CD4-positive, alpha-beta T cell treated with Interleukin-17A for 4 hours (primary cell): ENCODE results near the gene RGS3.
A peak's percentile ranks its signal among the peaks of the same experiment; 100 is the strongest.

Experiments used
- DNase-seq: peaks from one replicate; pipeline ENCODE4 v3.0.0-alpha.2; 2020; ENCODE audit warnings: mixed read lengths

The RGS3 gene

DNA sequence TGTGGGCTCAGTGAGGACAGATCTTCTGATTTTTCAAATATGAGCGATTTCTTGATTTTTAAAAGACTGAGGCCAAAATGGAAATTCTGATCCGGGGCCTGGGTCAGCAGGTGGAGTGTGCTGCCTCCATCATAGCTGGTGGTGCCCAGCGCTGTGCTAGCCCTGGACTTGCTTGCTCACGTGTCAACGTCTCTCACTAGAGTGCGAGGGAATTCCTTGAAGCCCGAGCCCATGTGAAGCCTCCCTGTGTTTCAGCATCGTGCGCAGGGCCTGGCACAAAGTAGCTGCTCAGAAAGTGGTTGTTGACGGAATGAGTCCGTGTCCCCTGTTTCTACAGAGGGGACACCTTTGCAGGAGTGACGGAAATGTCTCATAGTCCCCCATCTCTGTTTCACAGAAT lies 50.5 kb downstream of the RGS3 start:
- DNase-seq, result no peak

- DNase-seq, result no peak
These were observed 51.2 kb downstream of the RGS3 start for GRCh38 chr9:113514748-113515147.

DNA sequence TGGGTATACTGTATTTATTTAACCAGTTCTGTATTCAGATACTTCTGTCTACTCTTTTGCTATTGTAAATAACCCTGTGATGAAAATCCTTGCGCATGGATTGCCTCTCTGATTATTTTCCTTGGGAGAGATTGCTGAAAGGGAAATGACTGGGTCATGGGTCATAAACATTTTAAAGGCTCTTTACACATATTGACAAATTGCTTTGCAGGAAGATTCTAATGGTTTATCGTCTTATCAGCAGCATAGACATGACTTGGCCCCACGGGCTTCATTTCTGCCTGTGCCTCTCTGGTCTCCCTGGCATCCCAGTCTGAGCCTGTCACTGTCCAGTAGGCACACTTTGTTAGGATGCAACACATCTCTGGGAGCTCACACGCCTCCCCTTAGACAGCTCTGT lies 52.3 kb downstream of the RGS3 start:
- DNase-seq, result no peak

GRCh38 chr9:113516840-113517577 lies 53.5 kb downstream of the RGS3 start:
- peak; percentile 77 for DNase-seq

DNA sequence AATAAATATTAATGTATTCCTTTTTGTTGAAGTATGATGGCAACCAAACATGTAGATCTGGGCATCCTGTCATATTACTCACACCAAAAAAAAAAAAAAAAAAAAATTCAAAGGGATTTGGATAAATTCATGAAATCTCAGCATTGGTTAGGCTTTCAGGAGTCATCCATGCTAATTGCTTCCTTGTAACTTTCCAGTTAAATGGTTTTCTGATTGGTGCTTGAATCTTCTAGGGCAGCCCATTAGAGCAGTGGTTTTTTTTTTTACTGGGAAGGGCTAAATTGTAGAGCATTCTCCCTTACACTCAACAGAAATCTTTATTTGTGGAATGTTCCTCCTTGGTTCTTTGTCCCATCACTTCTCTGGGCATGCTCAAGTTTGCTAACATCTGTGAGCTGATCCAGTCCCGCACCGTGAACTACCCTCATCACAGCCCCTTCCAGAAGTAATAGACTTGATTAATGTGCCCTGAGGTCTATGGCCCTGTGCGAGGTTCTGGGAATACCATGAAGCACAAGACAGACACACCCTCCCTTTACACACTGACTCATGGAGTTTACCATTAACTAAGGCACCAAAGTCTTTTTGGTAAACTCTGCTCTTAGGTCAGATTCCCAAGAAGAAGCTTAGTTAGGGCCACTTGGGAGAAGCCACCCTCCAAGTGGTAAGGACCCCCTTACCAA lies 56.0 kb downstream of the RGS3 start:
- no peak for DNase-seq

- peak; percentile 64 for DNase-seq
These were observed 56.6 kb downstream of the RGS3 start for GRCh38 chr9:113520109-113520642.

DNA sequence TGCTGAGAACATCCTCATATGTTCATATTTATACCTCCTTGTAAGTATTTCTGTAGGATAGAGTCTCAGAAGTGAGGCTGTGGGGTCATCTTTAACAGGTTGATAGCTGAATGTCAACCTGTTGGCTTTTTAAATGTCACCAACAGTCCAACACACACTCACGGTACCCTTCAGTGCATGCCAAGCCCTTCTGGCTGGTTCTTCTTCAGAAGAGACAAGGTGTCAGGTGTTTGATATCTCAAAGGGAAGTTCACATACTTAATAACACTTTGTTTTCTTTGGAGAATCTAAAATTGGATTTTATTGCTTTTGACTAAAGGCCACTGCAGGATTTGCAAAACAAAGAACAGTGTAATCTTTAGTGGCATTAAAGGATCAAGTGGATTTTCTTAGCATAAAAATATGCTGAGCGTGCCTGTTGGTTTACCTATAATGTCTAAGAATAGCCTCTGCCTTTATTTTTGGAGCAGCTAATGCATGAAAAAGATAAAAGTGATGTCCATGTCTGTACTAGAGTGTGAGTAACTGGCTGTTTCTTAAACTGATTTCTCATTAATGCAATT lies 58.2 kb downstream of the RGS3 start:
- DNase-seq, result no peak

GRCh38 chr9:113522419-113522818 lies 58.9 kb downstream of the RGS3 start:
- no peak for DNase-seq

DNA sequence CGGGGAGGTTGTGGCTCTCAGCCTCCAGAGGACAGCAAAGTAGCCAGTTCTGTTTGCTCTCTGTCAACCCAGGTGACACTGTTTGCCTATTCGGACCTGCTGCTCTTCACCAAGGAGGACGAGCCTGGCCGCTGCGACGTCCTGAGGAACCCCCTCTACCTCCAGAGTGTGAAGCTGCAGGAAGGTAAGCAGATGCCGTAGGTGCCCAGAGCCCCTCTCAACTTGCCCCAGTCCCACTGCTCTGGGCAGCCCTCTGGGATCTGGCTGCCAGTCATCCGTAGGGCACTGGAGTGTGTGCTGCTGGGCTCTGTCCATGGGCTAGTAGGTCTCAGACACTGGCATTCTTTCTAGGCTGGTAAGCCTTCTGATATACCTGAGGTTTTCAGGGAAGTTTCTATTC lies 59.3 kb downstream of the RGS3 start:
- no peak for DNase-seq

- DNase-seq, result peak; percentile 49
These were observed 60.1 kb downstream of the RGS3 start for GRCh38 chr9:113523421-113524141.

DNA sequence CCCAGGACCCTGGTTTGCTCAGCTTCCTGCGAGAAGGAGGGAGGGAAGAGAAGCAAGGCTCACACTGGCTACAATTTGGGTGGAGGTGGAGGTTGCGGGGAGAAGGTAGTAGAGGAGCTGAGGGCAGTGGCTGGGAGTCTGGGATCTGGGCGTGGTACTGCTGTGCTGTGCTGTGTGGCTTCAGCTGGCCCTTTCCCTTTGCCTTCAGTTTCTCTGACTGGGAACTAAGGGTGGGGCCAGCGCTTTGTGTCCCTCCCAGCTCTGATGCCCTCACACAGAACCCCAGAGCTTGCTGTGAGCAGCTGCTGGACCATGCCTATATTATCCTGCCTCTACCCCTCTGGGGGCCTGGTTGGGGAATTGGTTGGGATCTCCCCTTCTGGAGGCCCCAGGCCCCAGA lies 60.9 kb downstream of the RGS3 start:
- no peak for DNase-seq

DNA sequence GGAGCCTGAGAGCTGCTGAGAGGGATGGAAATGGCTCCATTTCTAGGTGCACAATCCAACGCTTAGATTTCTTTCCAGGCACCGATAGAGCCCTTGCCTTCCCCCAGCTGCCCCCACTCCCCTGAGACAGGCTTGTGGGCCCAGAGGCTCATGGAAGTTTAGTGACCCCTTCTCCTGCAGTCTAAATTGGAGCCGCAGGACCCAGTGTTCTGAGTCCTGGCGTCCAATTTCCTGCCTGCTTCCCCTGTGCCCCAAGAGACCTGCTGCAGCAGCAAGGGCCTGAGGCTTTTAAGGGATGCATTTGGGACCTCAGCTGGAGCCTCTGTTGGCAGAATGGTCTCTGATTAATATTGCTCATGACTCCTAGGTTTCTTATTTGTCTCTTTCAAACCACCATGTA lies 61.7 kb downstream of the RGS3 start:
- no peak for DNase-seq

- DNase-seq, result no peak
These were observed 62.3 kb downstream of the RGS3 start for GRCh38 chr9:113525831-113526230.

DNA sequence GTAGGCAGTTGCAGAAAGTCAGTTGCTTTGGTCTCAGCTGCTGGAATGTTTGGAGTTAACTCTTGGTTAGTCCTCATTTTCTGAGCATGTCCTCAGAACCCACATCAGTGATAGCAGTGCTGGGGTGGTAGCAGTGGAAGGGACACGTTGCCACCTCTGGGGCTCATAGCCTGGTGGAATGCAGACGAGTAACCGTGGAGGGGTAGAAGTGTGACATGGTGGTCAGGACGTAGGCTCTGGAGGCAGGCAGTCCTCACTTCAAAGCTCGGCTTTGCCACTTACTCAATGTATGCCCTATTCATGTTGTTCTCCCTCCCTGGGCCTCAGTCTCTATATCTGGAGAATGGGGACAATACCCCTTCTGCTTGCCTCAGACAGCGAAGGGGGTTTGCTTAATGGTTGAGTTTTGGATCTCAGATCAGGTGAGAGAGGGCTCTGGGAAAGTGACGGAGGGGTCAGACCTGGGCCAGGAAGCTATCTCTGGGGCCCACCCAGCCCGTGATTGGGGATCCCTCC lies 62.8 kb downstream of the RGS3 start:
- no peak for DNase-seq

DNA sequence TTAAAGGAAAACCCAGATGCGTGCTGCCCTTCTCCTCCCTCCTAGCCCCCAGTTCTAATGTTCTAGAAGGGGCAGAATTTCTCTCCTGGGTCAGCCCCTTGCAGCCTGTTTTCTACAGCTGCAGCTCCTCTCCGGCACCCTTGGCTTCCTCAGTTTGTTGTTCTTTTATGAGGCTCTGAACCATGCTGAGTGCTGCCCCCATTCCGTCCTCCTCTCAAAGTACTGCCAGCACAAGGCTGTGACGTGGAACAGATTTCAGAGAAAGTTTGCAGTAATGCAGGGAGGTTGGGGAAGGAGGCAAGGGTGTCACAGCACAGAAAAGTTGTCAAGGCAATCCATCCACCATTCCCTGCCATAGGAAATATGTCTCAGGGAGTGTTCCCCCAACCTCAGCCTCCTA lies 63.3 kb downstream of the RGS3 start:
- no peak for DNase-seq

DNA sequence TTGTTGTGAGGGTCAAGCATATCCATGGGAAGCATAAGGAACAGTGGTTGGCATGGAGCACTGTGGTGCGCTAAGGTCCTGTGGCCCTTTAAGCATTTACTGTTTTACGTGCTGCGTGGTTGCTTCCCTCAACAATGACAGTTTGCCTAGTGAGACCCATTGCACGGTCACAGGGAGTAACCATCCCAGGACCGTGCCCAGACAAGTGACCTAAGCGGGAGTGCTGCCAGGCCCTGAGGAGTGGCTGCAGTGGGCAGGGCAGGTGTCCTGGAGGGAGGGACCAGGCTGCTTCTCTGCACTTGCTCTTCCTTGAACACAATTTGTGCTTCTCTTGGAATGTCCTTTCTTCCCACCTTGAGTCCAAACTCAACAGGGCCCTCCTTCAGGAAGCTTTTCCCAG lies 64.6 kb downstream of the RGS3 start:
- no peak for DNase-seq

DNA sequence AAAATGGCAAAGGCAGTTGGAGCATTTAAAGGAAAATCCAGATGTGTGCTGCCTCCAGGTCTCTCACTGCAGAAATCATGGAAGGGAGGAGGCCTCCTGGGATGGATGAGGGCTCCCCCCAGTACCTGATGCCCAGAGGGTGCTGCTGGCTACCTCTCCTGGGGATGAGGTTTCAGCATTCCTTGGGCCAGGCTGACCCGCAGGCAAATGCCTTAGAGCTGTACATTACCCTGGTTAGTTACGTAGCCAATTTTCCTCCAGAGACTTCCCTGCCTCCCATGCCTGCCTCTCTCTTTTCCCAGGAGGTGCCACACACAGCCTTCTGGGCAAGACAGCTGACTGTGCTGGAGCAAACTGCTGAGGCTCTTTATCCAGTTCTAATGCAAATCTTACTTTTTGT lies 65.3 kb downstream of the RGS3 start:
- no peak for DNase-seq

GRCh38 chr9:113529336-113530009 lies 65.9 kb downstream of the RGS3 start:
- DNase-seq, result no peak

DNA sequence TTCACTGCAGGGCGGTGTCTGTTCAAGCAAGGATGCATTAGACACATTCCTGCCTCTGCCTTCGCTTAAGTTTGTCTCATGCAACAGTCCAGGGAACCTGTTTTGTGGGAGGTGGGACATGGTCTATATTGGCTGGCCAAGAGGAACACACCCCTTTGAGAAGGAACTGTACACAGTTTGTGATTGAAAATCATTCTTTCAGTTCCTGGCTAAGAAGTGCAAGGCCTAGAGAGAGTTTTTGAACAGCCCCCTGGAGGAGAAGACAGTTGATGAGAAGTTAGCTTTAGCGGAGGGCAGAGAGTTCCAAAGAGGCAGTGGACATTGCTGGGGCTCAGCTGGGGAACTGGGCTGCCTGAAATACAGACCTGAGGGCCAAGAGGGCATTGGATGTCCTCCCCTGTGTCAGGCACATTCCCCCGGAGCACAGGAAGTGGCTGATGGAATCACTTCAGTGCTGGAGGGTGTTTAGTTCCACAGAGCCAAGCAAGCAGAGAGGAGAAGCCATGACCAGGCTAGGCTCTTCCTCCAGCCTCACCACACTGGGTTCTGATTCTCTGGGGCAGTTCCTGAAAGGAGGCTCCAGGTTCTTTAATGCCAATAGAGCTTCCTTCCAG lies 66.6 kb downstream of the RGS3 start:
- no peak for DNase-seq

- no peak for DNase-seq
These were observed 67.4 kb downstream of the RGS3 start for GRCh38 chr9:113530942-113531341.

DNA sequence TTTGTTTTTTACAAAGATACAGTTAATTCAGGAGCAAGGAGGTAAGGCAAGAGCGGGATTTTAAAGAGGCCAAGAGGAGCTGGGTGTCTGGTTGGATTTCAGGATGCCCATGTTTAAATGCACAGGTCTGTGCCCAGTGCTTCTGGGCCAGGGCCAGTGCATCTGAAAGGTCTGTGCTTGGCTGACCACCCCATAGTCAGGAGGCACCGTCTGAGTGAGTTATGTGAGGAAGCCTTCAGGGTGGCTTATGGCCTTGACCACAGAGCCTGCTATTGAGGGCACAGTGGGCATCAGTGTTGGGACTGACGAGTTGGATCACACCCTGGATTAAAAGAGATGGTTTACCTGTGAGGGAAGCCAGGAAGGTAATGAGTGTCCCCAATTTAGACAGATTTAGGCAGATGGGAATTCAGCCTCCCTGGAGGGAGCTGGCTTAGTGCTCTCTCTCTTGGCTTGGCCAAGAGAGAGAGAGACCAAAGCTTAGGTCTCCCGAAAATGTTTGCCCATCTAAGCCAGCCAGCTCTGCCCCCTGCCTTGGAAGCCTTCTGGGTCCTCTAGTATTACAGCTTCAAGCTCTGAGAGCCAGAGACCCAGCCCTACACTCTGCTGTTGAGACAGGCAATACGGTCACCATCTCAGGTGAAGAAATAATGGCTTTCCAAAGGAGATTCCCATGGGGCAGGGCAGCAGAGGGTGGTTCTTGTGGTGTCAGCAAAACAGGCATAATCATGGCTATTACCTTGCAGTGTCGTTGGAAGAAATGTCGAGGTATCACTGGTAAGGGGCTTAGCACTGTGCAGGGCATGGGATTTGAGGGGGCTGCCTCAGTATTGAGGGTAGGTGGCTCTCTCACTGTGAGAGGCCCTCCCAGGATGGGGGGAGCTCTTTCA lies 68.6 kb downstream of the RGS3 start:
- DNase-seq, result no peak
